SK-N-SH treated with all-trans-retinoic acid at 6 μM for 48 hours (cell line): ENCODE measurements around the gene NOP14.

Experiments
- ZNF70 ChIP-seq: fragments of 450-650 bp; formaldehyde crosslinking; IDR thresholded peaks from 2 replicates; pipeline ENCODE4 v1.5.0; 2020; ENCODE audit warnings: mild to moderate bottlenecking, moderate library complexity
- TF ChIP-seq, protein P1 (sequence below): fragments of 250-450 bp; sonication (Bioruptor Pico); IDR thresholded peaks from 2 replicates; pipeline ENCODE4 v1.5.0; 2020; ENCODE audit warnings: mild to moderate bottlenecking, moderate library complexity

DNA sequence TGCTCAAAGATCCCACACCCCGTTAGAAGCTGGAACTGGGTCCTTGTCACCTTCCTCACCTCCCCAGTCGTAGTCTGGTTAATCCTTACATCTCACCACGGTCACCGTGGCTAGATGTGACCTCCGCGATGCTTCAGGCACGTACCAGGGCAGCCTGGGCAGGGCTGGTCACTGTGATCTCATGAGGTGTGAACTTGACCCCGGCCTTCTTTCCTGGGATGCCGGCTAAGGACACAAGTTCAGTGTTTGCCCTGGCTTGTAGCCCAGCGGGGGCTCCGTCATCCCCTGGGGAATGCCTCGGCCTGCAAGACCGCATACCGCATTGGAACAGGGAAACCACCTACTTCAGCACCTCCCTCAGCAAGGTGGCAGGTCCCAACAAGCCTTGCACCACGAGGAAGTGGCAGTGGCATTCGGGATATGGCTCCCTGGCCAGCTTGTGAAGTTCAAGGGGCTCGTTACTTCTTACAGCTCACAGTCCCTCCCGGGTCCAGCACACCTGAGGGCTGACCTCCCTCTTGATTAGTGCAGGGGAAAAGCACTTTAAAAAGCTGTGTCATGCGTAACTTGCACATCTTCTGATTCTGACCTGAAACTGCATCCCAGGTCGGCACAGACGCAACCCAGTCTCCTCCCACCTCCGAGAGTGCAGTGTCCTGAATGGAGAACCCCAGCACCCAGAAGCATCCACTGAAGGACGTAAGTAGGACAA, 25.9 kb downstream of the NOP14 start:
- TF ChIP-seq ZNF70, result no peak
- TF ChIP-seq, protein P1, sequence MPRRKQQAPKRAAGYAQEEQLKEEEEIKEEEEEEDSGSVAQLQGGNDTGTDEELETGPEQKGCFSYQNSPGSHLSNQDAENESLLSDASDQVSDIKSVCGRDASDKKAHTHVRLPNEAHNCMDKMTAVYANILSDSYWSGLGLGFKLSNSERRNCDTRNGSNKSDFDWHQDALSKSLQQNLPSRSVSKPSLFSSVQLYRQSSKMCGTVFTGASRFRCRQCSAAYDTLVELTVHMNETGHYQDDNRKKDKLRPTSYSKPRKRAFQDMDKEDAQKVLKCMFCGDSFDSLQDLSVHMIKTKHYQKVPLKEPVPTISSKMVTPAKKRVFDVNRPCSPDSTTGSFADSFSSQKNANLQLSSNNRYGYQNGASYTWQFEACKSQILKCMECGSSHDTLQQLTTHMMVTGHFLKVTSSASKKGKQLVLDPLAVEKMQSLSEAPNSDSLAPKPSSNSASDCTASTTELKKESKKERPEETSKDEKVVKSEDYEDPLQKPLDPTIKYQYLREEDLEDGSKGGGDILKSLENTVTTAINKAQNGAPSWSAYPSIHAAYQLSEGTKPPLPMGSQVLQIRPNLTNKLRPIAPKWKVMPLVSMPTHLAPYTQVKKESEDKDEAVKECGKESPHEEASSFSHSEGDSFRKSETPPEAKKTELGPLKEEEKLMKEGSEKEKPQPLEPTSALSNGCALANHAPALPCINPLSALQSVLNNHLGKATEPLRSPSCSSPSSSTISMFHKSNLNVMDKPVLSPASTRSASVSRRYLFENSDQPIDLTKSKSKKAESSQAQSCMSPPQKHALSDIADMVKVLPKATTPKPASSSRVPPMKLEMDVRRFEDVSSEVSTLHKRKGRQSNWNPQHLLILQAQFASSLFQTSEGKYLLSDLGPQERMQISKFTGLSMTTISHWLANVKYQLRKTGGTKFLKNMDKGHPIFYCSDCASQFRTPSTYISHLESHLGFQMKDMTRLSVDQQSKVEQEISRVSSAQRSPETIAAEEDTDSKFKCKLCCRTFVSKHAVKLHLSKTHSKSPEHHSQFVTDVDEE (CRISPR knock-in tag), result no peak
